ENCODE results near the gene LDLRAD4.

- TF ChIP-seq ZNF70 (CRISPR knock-in tag; IDR thresholded peaks at IDR 0.05) (no peak), ESRRG (CRISPR knock-in tag; IDR thresholded peaks at IDR 0.05) (no peak), PATZ1 (CRISPR knock-in tag; IDR thresholded peaks at IDR 0.05; ENCODE audit: borderline replicate concordance) (no peak), SNAI2 (CRISPR knock-in tag; IDR thresholded peaks at IDR 0.05) (no peak)
These were observed 202.6 kb downstream of the LDLRAD4 start for GRCh38 chr18:13420969-13421686.

Measured in SK-N-SH treated with all-trans-retinoic acid at 6 μM for 48 hours (cell line).